BLaER1 (cell line): ENCODE data around the gene TH.

Experiments used
- H3K27ac ChIP-seq: shearing (Covaris generic); formaldehyde crosslinking; 2 replicates; pipeline ENCODE4 v1.8.1; 2022
- H3K27me3 ChIP-seq: shearing (Covaris generic); formaldehyde crosslinking; 2 replicates; pipeline ENCODE4 v1.8.1; 2022
- H3K36me3 ChIP-seq: shearing (Covaris generic); formaldehyde crosslinking; 2 replicates; pipeline ENCODE4 v1.8.1; 2022
- H3K4me1 ChIP-seq: shearing (Covaris generic); formaldehyde crosslinking; 2 replicates; pipeline ENCODE4 v1.8.1; 2022
- H3K4me2 ChIP-seq: shearing (Covaris generic); formaldehyde crosslinking; 2 replicates; pipeline ENCODE4 v1.8.1; 2022
- H3K4me3 ChIP-seq: shearing (Covaris generic); formaldehyde crosslinking; 2 replicates; pipeline ENCODE4 v1.8.1; 2022
- H3K9ac ChIP-seq: shearing (Covaris generic); formaldehyde crosslinking; 2 replicates; pipeline ENCODE4 v1.8.1; 2022
- H3K9me3 ChIP-seq: shearing (Covaris generic); formaldehyde crosslinking; 2 replicates; pipeline ENCODE4 v1.8.1; 2022
- H4K20me1 ChIP-seq: shearing (Covaris generic); formaldehyde crosslinking; 2 replicates; pipeline ENCODE4 v1.8.1; 2022
- Cebpa-rat ChIP-seq: shearing (Covaris generic); IDR thresholded peaks from 2 replicates; pipeline ENCODE4 v1.8.1; 2022

TH gene

DNA sequence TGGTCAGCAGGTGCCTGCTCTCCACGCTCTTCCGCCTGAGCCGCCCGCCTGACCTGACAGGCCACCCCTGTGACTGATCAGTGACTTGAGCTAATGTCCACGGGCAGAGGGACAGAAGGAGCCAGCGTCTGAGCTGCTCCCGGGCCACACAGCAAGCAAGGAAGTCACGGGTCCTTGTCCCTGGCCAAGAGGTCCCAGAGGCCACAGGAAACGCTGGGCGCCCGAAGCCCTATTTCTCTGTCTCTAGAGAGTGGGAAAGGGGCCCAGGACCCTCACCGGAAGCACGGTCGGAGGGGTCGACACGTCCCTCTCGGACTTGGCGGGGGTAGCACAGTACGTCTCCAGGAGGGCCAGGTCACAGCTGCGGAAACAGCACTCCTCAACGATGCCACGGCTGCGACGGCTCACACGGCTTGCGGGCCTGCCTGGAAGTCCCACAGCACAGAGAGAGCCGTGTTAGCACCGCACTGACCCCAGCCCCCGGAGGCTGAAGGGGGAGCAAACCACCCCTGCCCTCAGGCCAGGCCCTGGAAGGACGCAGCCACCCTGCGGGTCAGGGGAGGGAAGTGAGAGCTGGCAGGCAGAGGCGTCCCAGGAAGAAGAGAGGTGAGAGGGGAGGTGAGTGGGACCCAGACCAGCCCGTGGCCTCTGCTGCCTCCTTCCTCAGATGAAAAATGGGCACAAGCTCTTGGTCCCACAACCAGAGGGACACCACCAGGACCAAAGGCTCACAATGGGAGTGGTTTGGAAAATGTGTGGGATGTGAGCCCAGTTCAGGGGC, 38.2 kb downstream of the TH start:
- H3K4me3 ChIP-seq = no peak overlapping the region
- H3K4me1 ChIP-seq = peaks cover 7% of the 10 kb centered on the region
- H3K36me3 ChIP-seq = no peaks in the 10 kb centered on the region
- H3K9me3 ChIP-seq = no peaks in the 10 kb centered on the region
- no peak overlapping the region for H3K9ac ChIP-seq
- peaks cover 75% of the 10 kb centered on the region for H3K27me3 ChIP-seq
- H4K20me1 ChIP-seq = peaks cover 44% of the 10 kb centered on the region
- no peak for TF ChIP-seq Cebpa-rat
- no peak overlapping the region for H3K4me2 ChIP-seq
- H3K27ac ChIP-seq = no peak overlapping the region

DNA sequence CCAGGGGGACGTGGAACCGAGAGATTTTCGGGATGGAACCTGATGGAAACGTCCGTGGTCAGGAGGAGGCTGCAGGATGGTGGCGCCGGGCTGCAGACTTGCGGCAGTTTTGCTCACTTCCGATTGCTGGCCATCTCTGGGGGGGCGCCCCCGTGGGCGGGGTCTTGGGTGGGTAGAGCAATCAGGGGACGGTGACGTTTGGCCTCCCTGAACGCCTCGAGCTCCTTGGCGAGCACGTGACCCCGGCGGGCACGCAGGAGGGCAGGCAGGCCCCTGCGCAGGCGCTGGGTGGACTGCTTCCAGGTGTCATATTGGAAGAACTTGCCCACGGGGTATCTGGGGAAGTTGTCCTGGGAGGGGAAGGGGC, 38.8 kb downstream of the TH start:
- H3K4me3 ChIP-seq = no peak overlapping the region
- peaks cover 69% of the 10 kb centered on the region for H3K27me3 ChIP-seq
- TF ChIP-seq Cebpa-rat = no peak
- no peak overlapping the region for H3K27ac ChIP-seq
- H3K4me1 ChIP-seq = peaks cover 13% of the 10 kb centered on the region
- H3K9me3 ChIP-seq = no peaks in the 10 kb centered on the region
- no peak overlapping the region for H3K4me2 ChIP-seq
- peaks cover 46% of the 10 kb centered on the region for H4K20me1 ChIP-seq
- H3K9ac ChIP-seq = no peak overlapping the region
- no peaks in the 10 kb centered on the region for H3K36me3 ChIP-seq

DNA sequence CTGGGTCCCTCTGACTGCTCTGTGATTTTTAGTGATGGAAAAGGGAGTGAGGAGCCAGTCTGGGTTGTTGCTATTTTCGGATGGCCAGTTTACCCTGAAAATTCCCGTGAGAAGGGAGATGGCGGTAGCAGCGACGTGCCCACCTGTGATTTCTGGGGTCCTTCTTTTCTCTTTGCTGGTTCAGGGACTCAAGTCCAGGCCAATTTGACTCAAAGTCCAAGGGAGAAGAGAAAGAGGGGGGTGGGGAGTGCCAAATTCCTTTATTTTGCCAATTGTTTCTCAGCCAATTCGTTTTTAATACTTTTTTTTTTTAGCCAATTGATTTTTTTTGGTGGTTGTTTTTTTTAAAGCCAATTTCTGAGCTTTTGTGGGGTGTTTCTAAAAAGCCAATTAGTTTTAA, 39.4 kb downstream of the TH start:
- H3K36me3 ChIP-seq = no peaks in the 10 kb centered on the region

DNA sequence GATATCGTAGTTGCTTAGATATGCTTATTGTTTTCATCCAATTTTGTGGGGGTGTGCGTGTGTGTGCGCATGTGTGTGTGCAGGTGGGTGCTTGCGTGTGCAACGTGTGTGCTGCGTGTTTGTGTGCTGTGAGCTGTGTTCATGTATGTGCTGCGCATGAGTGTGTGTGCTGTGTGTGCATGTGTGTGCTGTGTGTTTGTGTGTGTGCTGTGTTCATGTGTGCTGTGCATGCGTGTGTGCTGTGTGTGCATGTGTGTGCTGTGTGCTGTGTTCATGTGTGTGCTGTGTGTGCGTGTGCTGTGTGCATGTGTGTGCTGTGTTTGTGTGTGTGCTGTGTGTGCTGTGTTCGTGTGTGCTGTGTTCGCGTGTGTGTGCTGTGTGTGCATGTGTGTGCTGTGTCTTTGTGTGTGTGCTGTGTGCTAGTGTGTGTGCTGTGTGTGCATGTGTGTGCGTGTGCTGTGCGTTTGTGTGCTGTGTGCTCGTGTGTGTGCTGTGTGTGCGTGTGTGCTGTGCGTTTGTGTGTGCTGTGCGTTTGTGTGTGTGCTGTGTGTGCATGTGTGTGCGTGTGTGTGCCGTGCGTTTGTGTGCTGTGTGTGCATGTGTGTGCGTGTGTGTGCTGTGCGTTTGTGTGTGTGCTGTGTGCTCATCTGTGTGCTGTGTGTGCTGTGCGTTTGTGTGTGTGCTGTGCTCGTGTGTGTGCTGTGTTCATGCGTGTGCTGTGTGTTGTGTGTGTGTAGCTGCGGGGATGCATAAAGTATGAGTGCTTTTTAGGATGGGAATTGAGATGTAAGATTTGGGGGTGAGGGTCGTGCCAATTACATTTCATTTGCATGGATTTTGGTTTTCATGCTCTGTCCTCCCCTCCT, 40.0 kb downstream of the TH start:
- Histone ChIP-seq H3K9me3 (no peaks in the 10 kb centered on the region), H3K27me3 (peaks cover 57% of the 10 kb centered on the region), H3K4me3 (no peak overlapping the region), H3K4me2 (no peak overlapping the region), H3K27ac (no peak overlapping the region), H3K4me1 (peaks cover 17% of the 10 kb centered on the region), H3K36me3 (no peaks in the 10 kb centered on the region), H3K9ac (no peak overlapping the region), H4K20me1 (peaks cover 41% of the 10 kb centered on the region)
- no peak for TF ChIP-seq Cebpa-rat

More for the DNA sequence above, 39.4 kb downstream of the TH start:
- peaks cover 46% of the 10 kb centered on the region for H4K20me1 ChIP-seq
- no peak overlapping the region for H3K27ac ChIP-seq
- H3K9me3 ChIP-seq = no peaks in the 10 kb centered on the region
- H3K9ac ChIP-seq = no peak overlapping the region
- TF ChIP-seq Cebpa-rat = no peak
- peaks cover 63% of the 10 kb centered on the region for H3K27me3 ChIP-seq
- H3K4me2 ChIP-seq = no peak overlapping the region
- H3K4me3 ChIP-seq = no peak overlapping the region
- H3K4me1 ChIP-seq = peaks cover 17% of the 10 kb centered on the region

DNA sequence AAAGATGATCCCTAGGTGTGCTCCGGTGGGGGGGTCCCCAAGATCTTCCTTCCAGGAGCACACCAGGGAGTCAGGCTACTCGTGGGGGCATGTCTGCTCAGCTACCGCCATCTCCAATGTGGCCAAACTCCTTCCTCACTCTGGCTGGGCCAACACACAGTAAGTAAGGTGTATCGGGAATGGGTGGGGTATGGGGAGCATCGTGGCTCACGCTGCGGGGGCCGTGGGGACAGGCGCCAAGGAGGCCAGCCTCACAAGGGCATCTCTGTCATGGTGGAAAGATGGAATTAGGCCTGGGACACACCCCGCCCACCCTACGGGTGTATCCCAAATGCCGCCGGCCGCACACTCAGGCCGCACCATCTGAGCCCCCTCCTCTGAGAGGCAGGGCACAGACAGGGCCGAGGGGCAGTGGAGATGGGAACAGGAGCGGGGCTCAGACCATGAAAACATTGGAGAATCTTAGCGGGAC, 40.7 kb downstream of the TH start:
- Histone ChIP-seq H3K4me1 (peaks cover 17% of the 10 kb centered on the region), H3K27ac (no peak overlapping the region), H3K27me3 (peaks cover 50% of the 10 kb centered on the region), H4K20me1 (peaks cover 34% of the 10 kb centered on the region), H3K36me3 (no peaks in the 10 kb centered on the region), H3K4me3 (no peak overlapping the region), H3K9ac (no peak overlapping the region), H3K4me2 (no peak overlapping the region), H3K9me3 (no peaks in the 10 kb centered on the region)
- TF ChIP-seq Cebpa-rat = no peak

DNA sequence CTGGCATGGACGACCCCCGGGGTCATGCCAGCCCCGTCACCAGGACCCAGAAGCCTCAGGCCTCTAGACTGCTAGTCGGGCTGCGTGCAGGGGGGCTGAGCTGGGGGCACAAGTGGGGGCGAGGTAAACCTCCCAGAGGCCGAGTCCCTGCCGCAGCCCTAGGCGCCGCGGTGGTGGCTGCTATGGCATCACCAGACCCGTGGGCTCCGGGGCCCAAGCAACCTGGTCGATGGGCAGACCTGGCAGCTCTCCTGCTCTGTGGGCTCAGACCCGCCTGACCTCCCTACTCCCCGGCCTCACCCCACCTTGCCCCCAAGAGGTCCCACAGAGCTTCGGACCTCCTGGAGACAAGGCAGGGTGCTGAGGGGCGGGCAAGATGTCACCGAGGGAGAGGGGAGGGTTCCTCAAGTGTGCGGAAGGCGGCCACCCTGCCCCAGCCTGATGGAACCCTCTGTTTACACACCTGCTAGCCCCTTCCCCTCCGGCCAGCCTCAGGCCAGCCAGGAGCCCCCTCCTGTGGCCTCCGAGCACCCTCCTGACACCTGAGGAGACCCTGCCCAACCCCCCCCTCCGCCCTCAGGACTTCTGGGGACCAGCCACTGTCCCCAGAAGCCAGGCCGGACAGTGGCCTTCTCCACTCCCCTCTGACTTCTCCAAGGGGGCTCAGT, 41.8 kb downstream of the TH start:
- H3K9me3 ChIP-seq = no peaks in the 10 kb centered on the region
- H3K27me3 ChIP-seq = peaks cover 39% of the 10 kb centered on the region
- H3K4me3 ChIP-seq = no peak overlapping the region
- peaks cover 17% of the 10 kb centered on the region for H3K4me1 ChIP-seq
- H3K27ac ChIP-seq = no peak overlapping the region
- no peaks in the 10 kb centered on the region for H3K36me3 ChIP-seq
- H4K20me1 ChIP-seq = peaks cover 24% of the 10 kb centered on the region
- no peak overlapping the region for H3K4me2 ChIP-seq
- TF ChIP-seq Cebpa-rat = no peak
- no peak overlapping the region for H3K9ac ChIP-seq

DNA sequence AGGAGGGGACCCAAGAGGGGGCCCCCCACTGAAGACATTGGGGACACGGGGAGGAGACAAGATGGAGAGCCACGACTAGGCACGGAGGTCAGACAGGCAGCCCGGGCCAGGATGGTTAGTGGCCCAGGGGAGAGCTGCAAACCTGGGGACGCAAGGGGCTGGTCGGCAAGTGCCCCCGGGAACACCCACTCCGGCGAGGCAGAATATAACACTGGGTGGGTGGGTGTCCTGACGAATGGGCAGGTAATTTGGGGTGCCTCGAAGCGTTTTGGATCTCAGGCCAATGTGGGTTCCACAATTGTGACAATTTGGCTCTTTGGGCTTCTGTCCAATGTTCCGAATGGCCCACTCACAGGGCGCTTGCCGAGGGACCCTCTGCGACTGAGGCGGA, 42.3 kb downstream of the TH start:
- H4K20me1 ChIP-seq = peaks cover 19% of the 10 kb centered on the region
- H3K9ac ChIP-seq = no peak overlapping the region
- H3K4me3 ChIP-seq = no peak overlapping the region
- peaks cover 34% of the 10 kb centered on the region for H3K27me3 ChIP-seq
- no peaks in the 10 kb centered on the region for H3K9me3 ChIP-seq
- no peak overlapping the region for H3K4me2 ChIP-seq
- no peak for TF ChIP-seq Cebpa-rat
- H3K36me3 ChIP-seq = no peaks in the 10 kb centered on the region
- peaks cover 17% of the 10 kb centered on the region for H3K4me1 ChIP-seq
- no peak overlapping the region for H3K27ac ChIP-seq

DNA sequence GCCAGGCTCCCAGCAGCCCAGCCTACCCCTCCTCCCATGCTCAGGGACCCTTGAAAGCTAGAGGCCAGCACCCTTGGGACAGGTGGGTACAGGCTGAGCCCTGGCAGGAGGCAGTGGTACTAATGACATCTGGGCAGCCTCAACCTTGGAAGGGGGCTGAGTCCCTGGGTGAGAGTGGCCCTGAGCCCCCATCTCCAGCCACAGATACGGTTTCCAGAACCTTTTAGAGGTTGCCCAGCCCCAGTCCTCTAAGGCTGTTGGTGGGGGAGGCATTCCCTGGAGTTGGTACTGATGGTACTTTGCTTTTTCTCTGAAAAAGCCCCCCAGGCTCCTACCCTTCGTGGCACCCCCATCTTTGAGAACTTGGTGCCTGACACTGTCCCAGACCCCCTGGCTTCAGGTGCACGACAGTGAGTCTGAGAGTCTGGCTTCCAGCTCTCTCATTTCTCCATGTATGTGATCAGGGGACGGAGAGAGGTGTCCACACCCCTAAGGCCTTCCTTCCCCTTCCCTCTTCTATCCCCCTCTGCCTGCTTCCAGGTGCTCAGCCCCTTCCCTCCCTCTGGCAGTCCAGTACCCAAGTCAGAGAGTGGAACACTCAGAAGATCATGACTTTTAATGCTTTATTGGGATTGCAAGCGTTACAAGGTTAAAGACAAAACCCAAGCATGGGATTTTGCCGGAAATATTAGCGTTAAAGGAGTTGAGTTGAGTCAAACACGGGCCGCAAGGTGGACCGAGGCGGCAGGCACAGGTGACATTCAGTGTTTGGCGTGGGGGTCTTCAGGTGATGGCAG, 42.9 kb downstream of the TH start:
- Histone ChIP-seq H3K36me3 (no peaks in the 10 kb centered on the region), H3K9ac (no peak overlapping the region), H3K4me2 (peak overlapping the region; percentile 48), H3K27me3 (peaks cover 28% of the 10 kb centered on the region), H3K27ac (no peak overlapping the region), H3K4me1 (peaks cover 17% of the 10 kb centered on the region), H4K20me1 (peaks cover 13% of the 10 kb centered on the region), H3K9me3 (no peaks in the 10 kb centered on the region), H3K4me3 (no peak overlapping the region)
- no peak for TF ChIP-seq Cebpa-rat

DNA sequence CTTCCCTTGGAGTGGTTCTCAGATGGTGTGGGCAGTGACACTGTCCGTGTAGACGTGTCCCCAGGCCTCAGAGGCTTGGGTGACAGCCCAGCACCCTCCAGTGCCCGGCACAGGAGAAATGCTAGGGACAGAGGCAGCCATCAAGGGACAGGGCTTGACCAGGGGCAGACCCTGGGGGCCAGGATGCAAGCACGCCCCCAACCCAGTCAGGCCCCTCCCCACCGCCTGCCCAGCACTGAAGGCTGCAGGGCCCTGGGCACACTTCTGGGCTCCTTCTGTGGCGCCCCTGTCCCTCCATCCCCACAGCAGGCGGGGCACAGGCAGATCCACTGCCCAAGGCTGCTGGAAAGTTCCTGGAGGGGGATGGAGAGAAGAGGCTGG, 43.5 kb downstream of the TH start:
- TF ChIP-seq Cebpa-rat = no peak
- H3K9ac ChIP-seq = no peak overlapping the region
- no peaks in the 10 kb centered on the region for H3K9me3 ChIP-seq
- H3K27me3 ChIP-seq = peaks cover 22% of the 10 kb centered on the region
- H4K20me1 ChIP-seq = peaks cover 7% of the 10 kb centered on the region
- H3K27ac ChIP-seq = no peak overlapping the region
- H3K4me3 ChIP-seq = no peak overlapping the region
- H3K36me3 ChIP-seq = no peaks in the 10 kb centered on the region
- H3K4me1 ChIP-seq = peaks cover 17% of the 10 kb centered on the region
- peak overlapping the region; percentile 48 for H3K4me2 ChIP-seq
